Measurements from ENCODE around the gene ZNF486.

GRCh38 chr19:20154636-20155035, 12.4 kb upstream of the ZNF486 start:
- no peak for TF ChIP-seq CTCF (IDR thresholded peaks at IDR 0.05; ENCODE audit: insufficient read depth, low read length, poor library complexity, severe bottlenecking)
- TF ChIP-seq EZH2phosphoT487 (conservative IDR thresholded peaks at IDR 0.05; ENCODE audit: low read length): no peak

All from SU-DHL-6 (cell line).